PC-9 (cell line): ENCODE data around the gene LUC7L.

ENCODE experiments used
- EZH2 ChIP-seq: fragments of 200-600 bp; sonication (generic); IDR thresholded peaks from 2 replicates; pipeline ENCODE4 v1.8.0; 2017; ENCODE audit warnings: antibody characterized with exemption, low read depth
- TF ChIP-seq, protein P1 (sequence below): fragments of 200-600 bp; sonication (generic); conservative IDR thresholded peaks from 2 replicates; pipeline ENCODE4 v1.6.1; 2017; ENCODE audit warnings: mixed run types, antibody characterized with exemption, mild to moderate bottlenecking, moderate library complexity

DNA sequence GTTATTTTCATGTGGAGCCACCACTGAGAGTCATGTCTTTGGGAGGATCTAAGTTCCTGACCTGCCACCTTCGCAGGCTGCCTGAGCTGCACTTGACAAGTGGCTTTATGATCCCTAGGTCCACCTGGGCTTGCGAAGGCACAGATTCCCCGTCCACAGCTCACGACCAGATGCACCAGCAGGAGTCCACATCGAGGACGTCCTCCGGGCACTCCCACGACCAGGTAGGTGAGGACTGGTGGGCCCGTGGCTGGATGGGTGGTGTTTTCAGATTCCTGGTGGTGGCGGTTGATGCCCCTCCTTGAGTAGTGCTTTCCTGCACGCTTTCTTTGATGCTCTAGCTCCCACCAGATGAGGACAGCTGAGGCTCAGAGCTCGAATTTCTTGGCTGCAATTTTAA is 20.2 kb upstream of the LUC7L start:
- TF ChIP-seq EZH2, result no peak
- TF ChIP-seq, protein P1, sequence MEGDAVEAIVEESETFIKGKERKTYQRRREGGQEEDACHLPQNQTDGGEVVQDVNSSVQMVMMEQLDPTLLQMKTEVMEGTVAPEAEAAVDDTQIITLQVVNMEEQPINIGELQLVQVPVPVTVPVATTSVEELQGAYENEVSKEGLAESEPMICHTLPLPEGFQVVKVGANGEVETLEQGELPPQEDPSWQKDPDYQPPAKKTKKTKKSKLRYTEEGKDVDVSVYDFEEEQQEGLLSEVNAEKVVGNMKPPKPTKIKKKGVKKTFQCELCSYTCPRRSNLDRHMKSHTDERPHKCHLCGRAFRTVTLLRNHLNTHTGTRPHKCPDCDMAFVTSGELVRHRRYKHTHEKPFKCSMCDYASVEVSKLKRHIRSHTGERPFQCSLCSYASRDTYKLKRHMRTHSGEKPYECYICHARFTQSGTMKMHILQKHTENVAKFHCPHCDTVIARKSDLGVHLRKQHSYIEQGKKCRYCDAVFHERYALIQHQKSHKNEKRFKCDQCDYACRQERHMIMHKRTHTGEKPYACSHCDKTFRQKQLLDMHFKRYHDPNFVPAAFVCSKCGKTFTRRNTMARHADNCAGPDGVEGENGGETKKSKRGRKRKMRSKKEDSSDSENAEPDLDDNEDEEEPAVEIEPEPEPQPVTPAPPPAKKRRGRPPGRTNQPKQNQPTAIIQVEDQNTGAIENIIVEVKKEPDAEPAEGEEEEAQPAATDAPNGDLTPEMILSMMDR, result no peak
